RCC 7860 (cell line): ENCODE measurements around the gene RILPL2.
"Not testable (repeated sequence)": the region's sequence is repeated elsewhere in the genome, so short reads cannot be mapped to it uniquely, and the experiment has no call there.

Experiments
- DNase-seq: peaks from one replicate; pipeline ENCODE4 v3.0.0-alpha.2; 2015; ENCODE audit warnings: low spot score
- FAIRE-seq: peaks from 2 replicates; lab custom pipeline; 2012; peaks lifted over from hg19 to GRCh38; lab: Jason Lieb, UNC

The RILPL2 gene

GRCh38 chr12:123436017-123436964, at the start of gene RILPL2:
TSS of gene RILPL2 (minus strand) at chr12:123436684. CDS start at chr12:123436420, 264 bp downstream.
- peak; percentile 60 for DNase-seq
- no peak for FAIRE-seq

- FAIRE-seq: no peak
- DNase-seq: no peak
These were observed 49.3 kb upstream of the RILPL2 start for GRCh38 chr12:123485756-123486155.

- no peak for FAIRE-seq
These were observed 47.2 kb upstream of the RILPL2 start for GRCh38 chr12:123483602-123484248.

GRCh38 chr12:123482876-123483275, 46.4 kb upstream of the RILPL2 start:
- FAIRE-seq (no peak), DNase-seq (no peak)

More at GRCh38 chr12:123483602-123484248, 47.2 kb upstream of the RILPL2 start:
- no peak for DNase-seq

GRCh38 chr12:123481251-123481650, 44.8 kb upstream of the RILPL2 start:
- DNase-seq: not testable (repeated sequence)

GRCh38 chr12:123479442-123480180, 43.1 kb upstream of the RILPL2 start:
- FAIRE-seq: no peak

More at GRCh38 chr12:123481251-123481650, 44.8 kb upstream of the RILPL2 start:
- FAIRE-seq: not testable (repeated sequence)

GRCh38 chr12:123478762-123479161, 42.3 kb upstream of the RILPL2 start:
- FAIRE-seq: no peak

More at GRCh38 chr12:123479442-123480180, 43.1 kb upstream of the RILPL2 start:
- no peak for DNase-seq

GRCh38 chr12:123478069-123478468, 41.6 kb upstream of the RILPL2 start:
- FAIRE-seq: no peak
- DNase-seq: no peak

More at GRCh38 chr12:123478762-123479161, 42.3 kb upstream of the RILPL2 start:
- DNase-seq: no peak

- DNase-seq: no peak
- no peak for FAIRE-seq
These were observed 38.8 kb upstream of the RILPL2 start for GRCh38 chr12:123475246-123475703.

GRCh38 chr12:123474485-123475245, 38.2 kb upstream of the RILPL2 start:
- no peak for DNase-seq
- FAIRE-seq: no peak

- DNase-seq: no peak
- no peak for FAIRE-seq
These were observed 36.0 kb upstream of the RILPL2 start for GRCh38 chr12:123472438-123472849.

- FAIRE-seq: no peak
- DNase-seq: no peak
These were observed 35.0 kb upstream of the RILPL2 start for GRCh38 chr12:123471374-123472068.

GRCh38 chr12:123469978-123470377, 33.5 kb upstream of the RILPL2 start:
- DNase-seq (no peak), FAIRE-seq (no peak)

GRCh38 chr12:123468786-123469185, 32.3 kb upstream of the RILPL2 start:
- FAIRE-seq (no peak), DNase-seq (no peak)

GRCh38 chr12:123465084-123465483, 28.6 kb upstream of the RILPL2 start:
- no peak for FAIRE-seq
- DNase-seq: no peak

GRCh38 chr12:123463174-123463573, 26.7 kb upstream of the RILPL2 start:
- not testable (repeated sequence) for FAIRE-seq

GRCh38 chr12:123457980-123458779, 21.7 kb upstream of the RILPL2 start, which contains the start of gene SNRNP35:
TSS of gene SNRNP35 (plus strand) at chr12:123458139. CDS start at chr12:123465541, 7,402 bp downstream.
- FAIRE-seq: no peak
- DNase-seq: peak; percentile 60

More at GRCh38 chr12:123463174-123463573, 26.7 kb upstream of the RILPL2 start:
- DNase-seq: not testable (repeated sequence)

GRCh38 chr12:123453165-123453564, 16.7 kb upstream of the RILPL2 start:
- DNase-seq (no peak), FAIRE-seq (no peak)

- not testable (repeated sequence) for FAIRE-seq, DNase-seq
These were observed 15.7 kb upstream of the RILPL2 start for GRCh38 chr12:123452276-123452550.
